ENCODE data around the gene COX6A2.

DNA sequence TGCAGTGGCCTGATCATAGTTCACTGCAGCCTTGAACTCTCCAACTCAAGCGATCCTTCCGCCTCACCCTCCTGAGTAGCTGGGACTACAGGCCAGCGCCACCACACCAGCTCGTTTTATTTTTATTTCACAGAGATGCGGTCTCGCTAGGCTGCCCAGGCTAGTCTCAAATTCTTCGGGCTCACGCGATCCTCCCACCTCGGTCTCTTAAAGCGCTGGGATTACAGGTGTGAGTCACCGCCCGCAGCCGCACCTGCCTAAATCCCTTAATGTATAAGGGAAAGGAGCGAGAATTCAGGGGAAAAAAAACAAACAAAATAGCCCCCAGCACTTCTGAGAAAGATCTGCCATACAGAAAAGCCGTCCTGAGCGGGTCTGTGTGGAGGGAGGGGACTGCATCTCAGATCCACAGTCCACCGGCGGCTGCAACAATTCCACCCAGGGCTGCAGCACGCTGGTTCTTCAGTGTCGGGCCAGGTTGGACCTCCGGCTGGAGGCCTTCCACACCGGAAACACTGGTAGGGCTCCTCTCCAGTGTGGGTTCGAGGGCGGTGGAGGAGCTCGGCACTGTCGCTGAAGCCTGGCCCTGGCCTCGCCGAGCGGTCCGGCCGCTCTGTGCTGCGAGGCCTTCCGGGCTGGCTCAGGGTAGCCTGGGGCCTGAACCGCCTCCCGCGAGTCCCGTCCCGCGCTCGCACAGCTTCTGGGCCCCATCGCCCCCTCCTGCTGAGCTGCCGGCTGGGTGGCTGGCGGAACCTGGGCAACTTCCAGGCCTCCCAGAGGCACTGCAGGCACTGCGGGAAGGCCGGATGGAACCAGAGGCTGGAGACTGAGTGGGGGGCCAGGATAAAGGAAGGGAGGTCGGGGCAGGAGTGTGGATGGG is 7.4 kb upstream of the COX6A2 start:
- TF ChIP-seq, protein P1, sequence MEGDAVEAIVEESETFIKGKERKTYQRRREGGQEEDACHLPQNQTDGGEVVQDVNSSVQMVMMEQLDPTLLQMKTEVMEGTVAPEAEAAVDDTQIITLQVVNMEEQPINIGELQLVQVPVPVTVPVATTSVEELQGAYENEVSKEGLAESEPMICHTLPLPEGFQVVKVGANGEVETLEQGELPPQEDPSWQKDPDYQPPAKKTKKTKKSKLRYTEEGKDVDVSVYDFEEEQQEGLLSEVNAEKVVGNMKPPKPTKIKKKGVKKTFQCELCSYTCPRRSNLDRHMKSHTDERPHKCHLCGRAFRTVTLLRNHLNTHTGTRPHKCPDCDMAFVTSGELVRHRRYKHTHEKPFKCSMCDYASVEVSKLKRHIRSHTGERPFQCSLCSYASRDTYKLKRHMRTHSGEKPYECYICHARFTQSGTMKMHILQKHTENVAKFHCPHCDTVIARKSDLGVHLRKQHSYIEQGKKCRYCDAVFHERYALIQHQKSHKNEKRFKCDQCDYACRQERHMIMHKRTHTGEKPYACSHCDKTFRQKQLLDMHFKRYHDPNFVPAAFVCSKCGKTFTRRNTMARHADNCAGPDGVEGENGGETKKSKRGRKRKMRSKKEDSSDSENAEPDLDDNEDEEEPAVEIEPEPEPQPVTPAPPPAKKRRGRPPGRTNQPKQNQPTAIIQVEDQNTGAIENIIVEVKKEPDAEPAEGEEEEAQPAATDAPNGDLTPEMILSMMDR (IDR thresholded peaks at IDR 0.05; ENCODE audit: low read depth, low read length, missing input control): no peak
- TF ChIP-seq GABPA (IDR thresholded peaks at IDR 0.05 in 1 of 2, conservative IDR thresholded peaks at IDR 0.05 in 1 of 2) (no peak), JUND (IDR thresholded peaks at IDR 0.05) (no peak), RAD21 (IDR thresholded peaks at IDR 0.05) (no peak), TAF1 (conservative IDR thresholded peaks at IDR 0.05) (no peak), SP1 (IDR thresholded peaks at IDR 0.05) (no peak), YY1 (IDR thresholded peaks at IDR 0.05) (no peak)

All from liver (tissue), 3 donors.